Skin epidermis (tissue), 12 donors: ENCODE results near the gene NRG3.
"Not testable (repeated sequence)": the region's sequence is repeated elsewhere in the genome, so short reads cannot be mapped to it uniquely, and the experiment has no call there.

Experiments
- H3K27ac ChIP-seq, 21 experiments: fragments of 200-600 bp; sonication (generic) in 11 of 21; one replicate each; pipeline ENCODE4 v1.5.0; 2020; ENCODE audit warnings: mild to moderate bottlenecking in 3 of 21, inconsistent platforms in 2 of 21, moderate library complexity in 2 of 21
- H3K4me3 ChIP-seq, 7 experiments: fragments of 200-600 bp; sonication (generic) in 2 of 7; one replicate each; pipeline ENCODE4 v1.5.0; 2020; ENCODE audit warnings: inconsistent platforms in 2 of 7, mild to moderate bottlenecking in 2 of 7, moderate library complexity in 1 of 7

Gene NRG3

DNA sequence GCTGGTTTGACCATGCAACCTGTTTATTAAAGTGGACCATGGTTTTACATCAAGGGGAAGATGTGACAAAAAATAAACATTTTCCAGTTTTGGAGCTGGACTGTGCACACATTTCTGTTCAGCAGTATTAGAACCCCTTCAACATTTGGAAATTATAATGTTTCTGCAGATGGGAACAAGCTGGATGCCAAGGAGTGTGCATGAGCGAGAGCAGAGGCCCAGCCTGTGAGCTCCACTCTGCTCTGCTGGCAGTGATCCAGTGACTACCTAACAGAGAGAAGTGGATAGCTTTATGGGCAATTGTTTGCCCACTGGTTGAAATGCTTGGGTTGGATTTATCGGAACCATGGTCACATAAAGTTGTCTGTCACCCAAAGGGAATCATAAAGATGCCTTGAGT is 456.7 kb downstream of the NRG3 start:
- no peak overlapping the region for H3K27ac ChIP-seq
- no peak overlapping the region for H3K4me3 ChIP-seq

DNA sequence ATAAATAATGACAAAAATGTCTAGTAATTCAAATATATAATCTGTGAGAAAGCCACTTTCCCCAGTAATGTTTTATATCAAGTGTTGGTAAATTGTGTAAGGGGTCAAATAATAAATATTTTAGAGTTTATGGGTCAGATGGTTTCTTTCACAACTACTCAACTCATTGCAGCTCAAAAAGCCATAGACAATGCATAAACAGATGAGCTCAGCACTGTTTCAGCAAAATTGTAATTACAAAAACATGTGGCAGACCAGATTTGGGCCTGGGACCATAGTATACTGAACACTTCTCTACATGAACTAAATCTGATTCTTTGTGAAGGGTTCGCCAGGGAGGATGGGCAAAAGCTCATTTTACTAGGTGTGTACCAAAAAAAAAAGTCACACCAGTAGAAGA is 460.8 kb downstream of the NRG3 start:
- H3K4me3 ChIP-seq: no peak overlapping the region
- H3K27ac ChIP-seq: no peak overlapping the region

DNA sequence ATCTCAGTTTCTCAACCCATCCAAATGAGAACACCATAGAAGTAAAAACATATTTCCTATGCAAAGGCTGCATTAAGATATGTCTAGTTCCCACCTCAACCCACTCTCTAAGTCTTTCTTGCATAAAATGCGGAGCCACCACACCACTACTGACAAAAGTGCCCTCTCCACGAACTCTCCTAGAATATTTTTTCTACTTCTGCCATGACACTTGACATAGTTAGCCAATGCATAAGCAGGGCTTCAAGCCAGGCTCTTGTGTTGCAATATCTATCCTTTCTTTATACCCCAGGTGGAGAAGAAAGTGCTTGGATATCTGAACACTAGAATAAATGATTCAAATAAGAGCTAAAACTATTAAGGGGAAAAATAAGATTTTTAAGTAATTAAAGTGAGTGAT is 465.2 kb downstream of the NRG3 start:
- H3K4me3 ChIP-seq: no peak overlapping the region
- no peak overlapping the region for H3K27ac ChIP-seq

DNA sequence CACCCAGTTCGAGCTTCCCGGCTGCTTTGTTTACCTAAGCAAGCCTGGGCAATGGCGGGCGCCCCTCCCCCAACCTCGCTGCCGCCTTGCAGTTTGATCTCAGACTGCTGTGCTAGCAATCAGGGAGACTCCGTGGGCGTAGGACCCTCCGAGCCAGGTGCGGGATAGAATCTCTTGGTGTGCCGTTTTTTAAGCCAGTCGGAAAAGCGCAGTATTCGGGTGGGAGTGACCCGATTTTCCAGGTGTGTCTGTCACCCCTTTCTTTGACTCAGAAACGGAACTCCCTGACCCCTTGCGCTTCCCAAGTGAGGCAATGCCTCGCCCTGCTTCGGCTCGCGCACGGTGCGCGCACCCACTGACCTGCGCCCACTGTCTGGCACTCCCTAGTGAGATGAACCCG is 474.6 kb downstream of the NRG3 start:
- H3K27ac ChIP-seq, H3K4me3 ChIP-seq: not testable (repeated sequence)

DNA sequence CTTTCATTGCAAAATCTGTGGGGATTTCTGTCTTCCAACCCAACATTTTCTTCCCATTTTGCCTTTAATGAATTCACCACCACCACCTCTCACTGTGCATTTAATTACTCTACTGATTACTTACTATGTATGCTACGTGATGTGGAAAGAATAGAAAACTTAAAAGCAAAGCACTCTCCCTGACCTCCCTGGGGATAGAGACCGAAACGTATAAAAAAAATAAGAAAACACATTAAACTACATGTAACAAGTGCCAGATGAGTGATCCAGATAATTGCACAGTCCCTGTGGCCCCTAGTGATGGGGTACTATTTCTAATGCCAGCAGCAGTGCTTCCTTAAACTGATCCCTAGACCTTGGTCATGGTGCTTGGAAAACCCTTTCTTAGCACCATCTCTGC is 478.4 kb downstream of the NRG3 start:
- H3K27ac ChIP-seq: no peak overlapping the region
- no peak overlapping the region for H3K4me3 ChIP-seq

DNA sequence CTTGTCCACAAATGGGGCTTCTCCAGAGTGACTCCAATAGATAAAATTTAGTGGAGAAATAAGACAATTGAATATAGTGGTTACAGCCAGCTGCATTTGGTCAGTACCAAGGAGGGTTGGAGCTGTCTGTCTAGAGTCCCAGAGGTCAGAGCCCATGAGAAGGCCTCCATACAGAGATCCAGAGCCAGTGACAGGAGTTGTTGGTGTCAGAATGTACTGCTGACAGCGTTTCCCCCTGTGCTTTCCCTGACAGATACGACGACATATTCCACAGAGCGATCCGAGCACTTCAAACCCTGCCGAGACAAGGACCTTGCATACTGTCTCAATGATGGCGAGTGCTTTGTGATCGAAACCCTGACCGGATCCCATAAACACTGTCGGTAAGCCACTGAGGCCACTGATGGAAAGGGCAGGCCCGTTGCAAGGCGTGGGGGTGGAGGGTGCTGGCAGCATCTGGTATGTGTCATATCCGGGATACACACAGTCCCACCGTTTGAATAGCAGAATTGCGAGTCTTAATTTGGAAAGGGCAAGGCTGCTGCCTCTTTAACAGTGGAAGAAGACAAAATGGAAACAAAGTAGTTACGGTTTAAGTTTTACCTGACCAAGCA is 483.6 kb downstream of the NRG3 start:
- H3K4me3 ChIP-seq: no peak overlapping the region

DNA sequence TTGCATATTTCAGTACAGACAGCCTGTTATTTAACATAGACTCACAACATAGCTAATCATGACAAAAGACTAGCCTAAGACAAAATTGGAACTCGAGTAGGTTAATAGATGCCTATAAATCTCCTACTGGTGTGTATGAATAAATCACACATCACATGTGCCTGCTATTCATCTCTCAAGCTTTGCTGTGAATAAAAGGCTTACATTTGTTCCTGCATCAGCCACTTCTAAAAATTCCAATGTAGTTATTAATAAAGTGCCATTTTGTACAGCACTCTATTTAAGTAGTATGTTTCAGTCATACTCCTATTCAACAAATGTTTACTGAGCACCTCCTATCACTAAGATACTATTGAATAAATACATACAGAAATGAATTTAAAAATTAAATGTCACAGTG is 486.3 kb downstream of the NRG3 start:
- Histone ChIP-seq H3K4me3 (no peak overlapping the region), H3K27ac (no peak overlapping the region)

More for the DNA sequence above, 483.6 kb downstream of the NRG3 start:
- no peak overlapping the region for H3K27ac ChIP-seq

DNA sequence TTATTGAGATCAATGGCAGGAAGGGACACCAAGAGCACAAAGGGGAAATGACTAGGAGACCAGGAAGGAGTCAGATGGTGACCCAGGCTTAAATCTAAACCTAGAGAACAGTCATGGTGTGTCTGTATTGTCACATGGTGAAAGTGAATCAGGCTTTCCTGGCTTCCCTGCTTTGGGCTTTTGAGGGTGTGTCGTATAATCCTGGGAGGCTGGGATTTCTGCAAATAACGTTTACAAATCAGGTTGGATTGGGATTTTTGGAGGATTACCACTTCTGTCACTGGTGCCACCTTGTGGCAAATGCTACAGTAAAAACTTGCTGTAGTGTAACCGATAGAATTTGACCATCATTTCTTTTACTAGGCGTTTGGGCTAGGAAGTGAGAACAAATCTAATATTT is 502.6 kb downstream of the NRG3 start:
- no peak overlapping the region for H3K27ac ChIP-seq
- H3K4me3 ChIP-seq: no peak overlapping the region

DNA sequence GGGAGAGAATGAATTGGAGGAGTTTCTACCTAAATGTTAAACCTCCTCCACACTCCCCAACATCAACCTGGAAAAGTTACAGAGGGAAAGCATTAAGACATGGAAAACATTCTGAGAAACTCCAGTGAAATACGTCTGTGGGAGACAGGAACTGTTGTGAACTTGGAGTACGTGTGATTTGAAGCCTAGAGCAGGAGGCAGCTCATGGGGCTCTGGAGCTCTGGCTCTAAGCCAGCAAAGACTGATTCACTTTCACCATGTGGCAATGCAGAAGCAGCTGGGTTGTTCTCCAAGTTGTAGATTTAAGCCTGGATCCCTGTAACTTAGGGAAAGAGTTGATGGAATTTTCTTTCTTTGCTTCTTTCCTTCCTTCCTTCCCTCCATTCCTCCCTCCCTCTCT is 503.2 kb downstream of the NRG3 start:
- Histone ChIP-seq H3K27ac (no peak overlapping the region), H3K4me3 (no peak overlapping the region)

DNA sequence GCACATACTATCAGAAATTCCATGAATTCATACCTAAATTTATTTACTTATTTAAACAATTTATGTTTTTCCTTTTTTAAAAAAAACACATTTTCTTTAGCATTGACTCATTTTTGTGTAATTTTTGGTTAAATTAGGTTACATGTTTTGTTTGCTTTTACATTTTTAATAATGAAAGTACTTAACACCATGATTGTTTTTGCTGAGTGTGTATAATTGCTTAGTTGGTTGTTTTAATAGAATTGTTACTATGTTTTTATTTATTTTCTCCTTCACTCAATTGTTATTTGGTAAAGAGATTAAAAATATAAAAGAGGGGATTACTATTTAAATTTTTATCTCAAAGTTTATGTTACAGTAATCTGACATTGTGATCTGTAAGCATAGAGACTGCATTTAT is 508.4 kb downstream of the NRG3 start:
- Histone ChIP-seq H3K4me3 (no peak overlapping the region), H3K27ac (no peak overlapping the region)

DNA sequence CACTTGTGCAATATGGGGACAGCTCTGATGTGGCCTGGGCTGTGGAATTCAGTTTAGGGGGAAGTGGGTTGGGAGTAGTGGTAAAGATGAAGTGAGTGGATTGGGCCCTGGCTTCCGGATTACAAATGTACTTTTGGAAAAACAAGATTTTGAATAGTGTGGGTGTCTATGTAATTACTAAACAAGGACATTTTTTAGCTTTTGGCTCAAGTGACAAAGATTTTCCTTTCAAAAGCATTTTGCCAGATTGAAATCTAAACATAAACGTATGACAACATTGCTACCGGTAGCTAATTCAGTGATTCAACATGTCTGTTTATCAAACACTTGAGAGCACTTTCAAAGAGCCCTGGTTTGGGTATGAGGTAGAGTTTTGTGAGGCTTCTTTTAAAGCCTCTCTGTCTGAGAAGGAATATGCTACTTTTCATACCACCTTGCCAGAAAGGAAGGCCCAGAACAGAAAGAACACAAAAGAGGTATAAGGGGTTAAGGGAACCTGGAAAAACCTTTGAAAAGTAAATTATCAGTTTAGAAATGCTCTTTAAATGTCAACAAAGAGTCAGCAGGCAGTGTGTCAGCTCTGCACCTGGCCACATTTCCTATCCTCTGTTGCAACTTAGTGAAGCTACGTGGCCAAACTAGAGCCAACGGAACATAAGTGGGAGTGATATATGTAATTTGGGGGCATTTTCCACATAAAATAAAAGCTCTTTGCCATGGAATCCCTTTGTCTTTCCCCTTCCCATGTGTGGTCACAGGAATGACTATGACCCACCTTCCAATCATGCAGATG is 516.1 kb downstream of the NRG3 start:
- H3K27ac ChIP-seq: no peak overlapping the region
- no peak overlapping the region for H3K4me3 ChIP-seq

DNA sequence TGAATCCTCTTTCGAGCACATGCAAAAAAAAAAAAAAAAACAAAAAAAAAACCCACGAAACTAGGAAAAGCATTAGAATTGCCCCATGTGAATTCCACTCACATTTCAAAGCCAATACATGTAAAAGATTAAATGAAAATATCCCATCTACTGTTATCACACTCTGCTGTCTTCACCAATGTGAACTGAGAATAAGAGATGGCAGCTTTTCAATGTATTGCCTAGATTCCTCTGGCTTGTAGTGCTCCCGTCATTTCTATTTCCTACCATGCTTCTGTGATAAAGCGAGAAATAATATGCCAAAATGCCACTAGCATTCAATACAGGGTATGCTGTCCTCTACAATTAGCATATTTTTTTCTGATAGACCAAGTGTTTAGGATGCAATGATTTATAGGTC is 517.0 kb downstream of the NRG3 start:
- H3K4me3 ChIP-seq: no peak overlapping the region
- no peak overlapping the region for H3K27ac ChIP-seq

DNA sequence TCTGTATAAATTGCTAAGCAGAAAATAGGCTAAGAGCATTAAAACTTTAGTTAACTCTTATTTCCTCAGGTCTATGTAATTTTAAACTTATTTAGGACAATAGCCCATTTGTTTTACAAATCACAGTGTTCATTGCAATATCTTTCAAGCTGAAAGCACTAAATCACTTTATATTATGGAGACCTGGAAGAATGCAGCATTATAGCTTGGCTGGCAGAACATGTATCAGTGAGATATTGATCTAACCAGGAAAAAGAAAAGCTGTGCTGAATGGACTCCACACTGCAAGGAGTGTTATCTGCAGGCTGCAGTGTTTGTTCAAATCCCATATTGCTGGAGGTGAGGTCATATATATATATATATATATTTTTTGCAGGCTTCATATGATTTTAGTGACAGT is 517.5 kb downstream of the NRG3 start:
- H3K27ac ChIP-seq: no peak overlapping the region
- H3K4me3 ChIP-seq: no peak overlapping the region

DNA sequence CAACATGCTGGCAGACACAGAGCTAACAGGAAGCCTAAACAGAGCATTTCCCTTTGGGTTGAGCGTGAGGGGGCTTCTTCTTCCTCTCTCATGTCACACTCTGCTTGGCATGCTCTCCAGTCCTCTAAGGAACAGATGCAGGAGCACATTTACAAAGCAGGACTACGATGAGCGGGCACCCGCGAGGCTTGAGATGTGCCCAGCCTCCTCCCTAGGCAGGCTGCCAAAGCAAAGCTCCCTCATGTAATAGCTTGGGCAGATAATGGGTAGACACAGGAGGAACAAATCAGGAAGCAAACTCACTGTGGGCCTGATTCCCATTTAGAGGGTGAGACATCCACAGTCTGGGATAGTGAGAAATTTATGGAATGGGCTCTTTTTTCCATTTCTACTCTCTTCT is 519.1 kb downstream of the NRG3 start:
- Histone ChIP-seq H3K27ac (no peak overlapping the region), H3K4me3 (no peak overlapping the region)

DNA sequence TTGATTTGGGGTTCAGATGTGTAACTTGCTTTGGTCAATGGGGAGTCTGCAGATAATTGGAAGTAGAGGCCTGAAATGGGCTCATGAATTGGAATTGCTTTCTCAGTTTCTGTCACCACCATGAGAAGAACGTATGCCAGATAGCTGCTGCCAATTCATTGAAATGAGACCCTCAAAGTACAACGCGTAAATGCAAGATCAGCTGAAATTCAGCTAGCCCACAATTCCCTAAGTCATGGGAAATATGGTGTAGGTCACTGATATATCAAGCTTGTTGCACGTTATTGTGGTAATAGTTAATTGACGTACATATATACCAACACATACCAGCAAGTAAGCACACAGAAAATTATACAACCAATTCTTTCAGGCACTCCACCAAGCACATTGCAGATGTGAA is 520.0 kb downstream of the NRG3 start:
- Histone ChIP-seq H3K27ac (no peak overlapping the region), H3K4me3 (no peak overlapping the region)

DNA sequence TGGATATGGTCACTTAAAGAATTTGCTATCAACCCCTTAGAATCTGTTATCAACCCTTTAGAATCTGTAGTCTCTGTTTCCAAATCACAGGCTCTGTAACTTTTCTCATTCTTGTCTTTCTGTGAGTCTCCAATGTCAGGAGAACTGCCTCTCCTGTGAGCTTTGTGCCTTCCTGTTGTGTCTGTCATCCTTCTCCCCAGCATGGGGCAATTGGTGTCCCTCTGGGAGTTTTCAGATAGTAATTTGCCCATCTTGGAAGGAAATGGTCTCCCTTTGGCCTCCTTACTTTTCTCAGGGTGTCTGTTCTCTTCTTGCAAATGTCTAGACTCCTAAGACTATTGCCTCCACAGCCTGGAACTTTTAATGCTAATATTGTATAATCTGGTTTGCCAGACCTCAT is 521.9 kb downstream of the NRG3 start:
- no peak overlapping the region for H3K4me3 ChIP-seq
- no peak overlapping the region for H3K27ac ChIP-seq

DNA sequence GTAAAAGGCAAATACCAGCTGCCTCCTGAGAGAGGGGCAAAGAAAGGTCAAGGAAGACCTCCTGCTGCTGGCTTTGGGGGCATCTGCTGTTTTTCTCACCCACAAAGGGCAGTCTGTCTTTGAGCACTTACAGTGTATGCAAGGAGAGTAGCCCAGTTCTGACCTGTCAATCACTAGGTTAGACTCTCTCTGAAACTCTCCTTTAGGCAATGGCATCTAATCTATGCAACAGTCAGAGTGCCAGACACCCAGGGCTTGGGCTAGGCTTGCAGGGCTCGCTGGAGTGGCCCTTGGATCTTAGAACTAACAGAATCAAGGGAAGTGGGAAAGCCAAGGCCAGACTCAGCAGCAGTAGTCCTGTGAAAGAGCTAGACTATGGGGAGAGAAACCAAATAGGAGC is 522.9 kb downstream of the NRG3 start:
- Histone ChIP-seq H3K4me3 (no peak overlapping the region), H3K27ac (no peak overlapping the region)

DNA sequence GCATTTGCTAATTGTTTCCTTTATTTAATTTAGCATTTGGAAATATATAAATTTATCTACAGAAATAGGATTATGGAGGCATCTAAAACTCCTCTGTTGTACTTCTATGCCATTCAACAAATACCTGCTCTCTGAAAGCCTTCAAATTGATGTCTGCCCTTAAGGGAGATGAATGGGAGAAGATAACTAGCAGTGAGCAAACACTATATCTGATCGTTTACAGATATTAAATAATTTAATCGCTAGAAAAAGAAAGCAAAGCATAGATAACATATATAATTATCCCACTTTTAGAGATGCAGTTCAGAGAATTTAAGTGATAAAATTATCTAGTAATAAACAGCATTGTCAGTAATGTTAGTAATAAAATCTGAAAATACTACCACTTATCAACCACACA is 524.9 kb downstream of the NRG3 start:
- Histone ChIP-seq H3K27ac (no peak overlapping the region), H3K4me3 (no peak overlapping the region)

DNA sequence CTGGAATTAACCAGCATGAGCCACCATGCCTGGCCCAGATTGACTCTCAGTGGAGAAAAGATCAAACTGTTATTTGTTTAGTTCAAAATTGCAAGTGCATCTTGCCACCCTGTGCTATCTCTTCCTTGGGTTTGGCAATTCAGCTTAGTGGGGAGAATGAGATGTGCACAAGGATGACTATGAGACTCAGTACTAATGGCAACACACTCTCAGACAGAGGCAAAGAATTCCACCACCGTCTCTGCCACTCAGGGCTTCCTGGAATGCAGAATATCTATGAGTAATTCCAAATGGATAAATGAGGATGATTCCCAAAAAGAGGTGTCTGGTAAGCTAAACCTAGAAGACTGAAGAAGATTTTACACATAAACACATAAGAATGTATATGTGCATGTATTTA is 525.8 kb downstream of the NRG3 start:
- Histone ChIP-seq H3K27ac (no peak overlapping the region), H3K4me3 (no peak overlapping the region)

DNA sequence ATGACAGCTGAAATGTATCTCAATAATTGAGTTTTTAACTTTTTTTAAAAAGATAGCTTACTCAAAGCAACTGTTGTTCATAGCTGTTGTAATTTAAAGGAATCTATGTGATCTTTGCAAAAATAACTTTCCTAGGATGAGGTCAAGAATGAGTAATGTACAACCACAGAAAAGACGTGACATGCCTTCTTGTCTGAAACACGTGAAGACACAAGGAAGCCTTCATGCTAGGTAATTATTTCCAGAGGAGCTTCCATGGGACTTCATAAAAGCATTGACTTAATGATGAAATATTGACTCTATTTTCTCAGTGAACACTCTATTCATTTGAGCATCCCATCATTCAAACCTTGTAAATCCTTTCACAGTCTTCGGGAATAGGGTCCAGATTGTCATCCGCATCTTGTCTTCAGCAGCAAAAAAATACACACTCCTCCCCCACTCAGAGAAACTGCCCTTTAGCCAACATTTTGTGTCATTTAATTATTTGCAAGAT is 528.0 kb downstream of the NRG3 start:
- no peak overlapping the region for H3K4me3 ChIP-seq
- H3K27ac ChIP-seq: no peak overlapping the region

DNA sequence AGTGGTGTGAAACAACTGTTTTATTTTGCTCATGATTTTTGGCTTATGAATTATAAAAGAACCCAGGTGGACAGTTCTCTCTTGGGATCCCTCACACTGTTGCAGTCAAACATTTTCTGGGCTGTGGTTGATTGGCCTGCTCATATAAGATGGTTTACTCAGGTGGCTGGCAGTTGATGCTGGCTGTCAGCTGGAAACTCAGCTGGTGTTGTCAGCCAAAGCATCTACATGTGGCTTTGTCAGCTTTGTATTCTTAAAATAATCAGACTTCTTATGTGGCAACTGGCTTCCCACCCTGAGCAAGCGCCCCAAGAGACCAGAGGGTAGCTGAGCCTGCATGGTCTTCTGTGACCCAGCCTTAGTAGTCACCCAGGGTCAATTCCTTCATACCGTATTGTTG is 534.7 kb downstream of the NRG3 start:
- H3K4me3 ChIP-seq: no peak overlapping the region

DNA sequence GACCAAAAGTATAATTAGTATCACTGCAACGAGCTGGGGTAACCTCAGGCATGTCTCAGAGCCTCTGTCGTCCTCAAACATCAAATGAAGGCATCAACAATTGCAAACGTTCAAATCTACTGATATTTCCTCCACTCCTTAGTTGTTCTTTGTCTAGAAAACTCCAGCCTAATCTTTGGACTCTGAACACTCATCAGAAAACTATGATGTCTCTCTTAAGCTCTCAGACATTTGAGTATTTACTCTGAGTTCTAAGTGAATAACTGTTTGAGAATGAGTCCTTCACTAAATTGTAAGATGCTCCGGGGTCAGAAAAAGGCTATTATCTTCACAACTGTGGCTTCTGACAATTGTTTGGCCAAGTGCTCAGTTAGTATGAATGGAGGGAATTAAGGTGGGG is 536.4 kb downstream of the NRG3 start:
- Histone ChIP-seq H3K27ac (no peak overlapping the region), H3K4me3 (no peak overlapping the region)

More for the DNA sequence above, 534.7 kb downstream of the NRG3 start:
- no peak overlapping the region for H3K27ac ChIP-seq
